Natural killer cell (primary cell): ENCODE data around the gene MAP2. TPM values are rescaled to one million over a fixed set of nuclear protein-coding genes. Genes with fewer than 3 reads are reported as not detected.

Experiments used
- ATAC-seq, 3 donors: fragments of 150-1000 bp in 2 of 3; fragments of 200-7000 bp in 1 of 3; cut with Tn5 transposase; 1 replicate in 1 of 3; 2 replicates in 2 of 3; pipeline ENCODE4 v1.10.0; 2021; ENCODE audit warnings: mild to moderate bottlenecking in 2 of 3, moderate library complexity in 2 of 3
- DNase-seq, 2 donors: peaks; one replicate each; pipeline versions ENCODE4 v3.0.0 to v3.0.0-alpha.2; 2013 to 2021; ENCODE audit warnings: mixed read lengths in 1 of 2
- H3K27ac ChIP-seq: one replicate; pipeline ENCODE4 v1.5.1; 2013; ENCODE audit warnings: mild to moderate bottlenecking, low read length
- H3K27me3 ChIP-seq: one replicate; pipeline ENCODE4 v1.6.1; 2013; ENCODE audit warnings: low read length; ENCODE audit not compliant: control insufficient read depth, insufficient read depth
- H3K36me3 ChIP-seq: one replicate; pipeline ENCODE4 v1.6.1; 2013; ENCODE audit warnings: low read length; ENCODE audit not compliant: control insufficient read depth, insufficient read depth
- H3K4me1 ChIP-seq: one replicate; pipeline ENCODE4 v1.6.1; 2013; ENCODE audit warnings: low read length; ENCODE audit not compliant: control insufficient read depth, insufficient read depth
- H3K4me3 ChIP-seq: one replicate; pipeline ENCODE4 v1.5.1; 2013; ENCODE audit warnings: low read length
- H3K9me3 ChIP-seq: one replicate; pipeline ENCODE4 v1.6.1; 2013; ENCODE audit warnings: low read length; ENCODE audit not compliant: control insufficient read depth, insufficient read depth
- H3K27ac Mint-ChIP-seq, 2 donors: one replicate each; pipeline ENCODE4 v1.8.0; 2022; ENCODE audit warnings: mild to moderate bottlenecking in 2 of 2, mixed read lengths in 2 of 2, moderate library complexity in 1 of 2
- H3K27me3 Mint-ChIP-seq, 2 donors: one replicate each; pipeline ENCODE4 v1.8.0; 2022; ENCODE audit warnings: low read depth in 2 of 2, mixed read lengths in 2 of 2
- H3K36me3 Mint-ChIP-seq: one replicate; pipeline ENCODE4 v1.8.0; 2022; ENCODE audit warnings: mixed read lengths
- H3K4me1 Mint-ChIP-seq, 2 donors: one replicate each; pipeline ENCODE4 v1.8.0; 2022; ENCODE audit warnings: mixed read lengths in 2 of 2
- H3K4me3 Mint-ChIP-seq: one replicate; pipeline ENCODE4 v1.8.0; 2022; ENCODE audit warnings: mild to moderate bottlenecking, moderate library complexity, mixed read lengths
- H3K9me3 Mint-ChIP-seq, 2 donors: one replicate each; pipeline ENCODE4 v1.8.0; 2022; ENCODE audit warnings: mixed read lengths in 2 of 2
- CTCF ChIP-seq: fragments of 200-600 bp; IDR thresholded peaks from one replicate; pipeline ENCODE4 v1.8.0; 2022; ENCODE audit warnings: antibody characterized with exemption
- WGBS: methylation state at CpG from one replicate; pipeline ENCODE4 v1.1.7; 2013; ENCODE audit warnings: missing lambda C conversion rate; ENCODE audit not compliant: insufficient coverage; 5-methylcytosine and 5-hydroxymethylcytosine counted together
- intact Hi-C: fragments of 100-400 bp; cut with micrococcal nuclease; formaldehyde crosslinking; loops from one replicate; pipeline ENCODE4 v1.14.2; 2022
- total RNA-seq, 4 donors: library from RNA; stranded (reverse); fragments of 120-200 nt in 1 of 4; gene quantifications; one replicate each; pipeline versions ENCODE4 v1.2.3 to v1.2.4, GENCODE V29; 2013 to 2022

The MAP2 gene
- total RNA-seq, 3 donors from 2014 or later (not counting 1 experiment from before 2014, with no cell fraction given): not detected

GRCh38 chr2:209470466-209470865 lies 46.6 kb downstream of the MAP2 start:
- Histone ChIP-seq H3K9me3 (no peaks in the 10 kb centered on the region), H3K4me3 (no peak overlapping the region), H3K27ac (no peak overlapping the region), H3K36me3 (no peaks in the 10 kb centered on the region), H3K27me3 (no peaks in the 10 kb centered on the region), H3K4me1 (no peaks in the 10 kb centered on the region)
- Mint-ChIP-seq H3K4me1 (no peaks in the 10 kb centered on the region), H3K36me3 (no peaks in the 10 kb centered on the region), H3K27ac (no peak overlapping the region), H3K4me3 (no peak overlapping the region), H3K9me3 (peaks cover 8 to 9% of the 10 kb centered on the region in 2 donors), H3K27me3 (no peaks in the 10 kb centered on the region)
- intact Hi-C loops: no loop called here
- no peak for DNase-seq
- no peak for ATAC-seq
- TF ChIP-seq CTCF: no peak
- WGBS: 79% methylated on average over 2 of the region's 2 CpGs

- H3K9me3 Mint-ChIP-seq: peaks cover 8 to 9% of the 10 kb centered on the region in 2 donors
- DNase-seq: no peak
- H3K4me1 ChIP-seq: no peaks in the 10 kb centered on the region
- H3K4me1 Mint-ChIP-seq: no peaks in the 10 kb centered on the region
- no peaks in the 10 kb centered on the region for H3K36me3 ChIP-seq
- H3K36me3 Mint-ChIP-seq: no peaks in the 10 kb centered on the region
- no peak for TF ChIP-seq CTCF
- intact Hi-C loops: no loop called here
- no peaks in the 10 kb centered on the region for H3K27me3 Mint-ChIP-seq
- no peak overlapping the region for H3K27ac ChIP-seq
- H3K9me3 ChIP-seq: no peaks in the 10 kb centered on the region
- ATAC-seq: no peak
- no peak overlapping the region for H3K27ac Mint-ChIP-seq
- no peak overlapping the region for H3K4me3 ChIP-seq
- H3K27me3 ChIP-seq: no peaks in the 10 kb centered on the region
- H3K4me3 Mint-ChIP-seq: no peak overlapping the region
Observed at GRCh38 chr2:209471037-209471436, 47.2 kb downstream of the MAP2 start.

GRCh38 chr2:209472112-209472832 lies 48.4 kb downstream of the MAP2 start:
- intact Hi-C loops: no loop called here
- Histone ChIP-seq H3K27me3 (no peaks in the 10 kb centered on the region), H3K36me3 (no peaks in the 10 kb centered on the region), H3K4me3 (no peak overlapping the region), H3K4me1 (no peaks in the 10 kb centered on the region), H3K9me3 (no peaks in the 10 kb centered on the region), H3K27ac (no peak overlapping the region)
- H3K9me3 Mint-ChIP-seq: peaks cover 6 to 7% of the 10 kb centered on the region in 2 donors
- TF ChIP-seq CTCF: no peak
- no peaks in the 10 kb centered on the region for H3K4me1 Mint-ChIP-seq
- H3K27ac Mint-ChIP-seq: no peak overlapping the region
- H3K27me3 Mint-ChIP-seq: no peaks in the 10 kb centered on the region
- 6% methylated on average over 2 of the region's 4 CpGs for WGBS
- DNase-seq: no peak
- H3K4me3 Mint-ChIP-seq: no peak overlapping the region
- no peaks in the 10 kb centered on the region for H3K36me3 Mint-ChIP-seq
- ATAC-seq: no peak

GRCh38 chr2:209472871-209473270 lies 49.0 kb downstream of the MAP2 start:
- no peaks in the 10 kb centered on the region for H3K9me3 ChIP-seq
- H3K4me3 ChIP-seq: no peak overlapping the region
- no peaks in the 10 kb centered on the region for H3K4me1 Mint-ChIP-seq
- ATAC-seq (no peak), DNase-seq (no peak)
- no peaks in the 10 kb centered on the region for H3K27me3 ChIP-seq
- H3K27ac ChIP-seq: no peak overlapping the region
- H3K9me3 Mint-ChIP-seq: peaks cover 3 to 5% of the 10 kb centered on the region in 2 donors
- intact Hi-C loops: no loop called here
- 71% methylated on average over 1 of the region's 2 CpGs for WGBS
- no peaks in the 10 kb centered on the region for H3K36me3 Mint-ChIP-seq
- no peak overlapping the region for H3K4me3 Mint-ChIP-seq
- no peaks in the 10 kb centered on the region for H3K4me1 ChIP-seq
- H3K36me3 ChIP-seq: no peaks in the 10 kb centered on the region
- no peak overlapping the region for H3K27ac Mint-ChIP-seq
- H3K27me3 Mint-ChIP-seq: no peaks in the 10 kb centered on the region
- TF ChIP-seq CTCF: no peak
